Stimulated activated memory B cell treated with anti-CD40 and anti-IgM and Interleukin-4, amounts not matched to agents 10 μg/mL and 1 μg/mL and 100 μg/mL, for 72 hours (primary cell): Measurements from ENCODE around the gene FMNL3.
A peak's percentile ranks its signal among the peaks of the same experiment; 100 is the strongest.
"Not testable (repeated sequence)": the region's sequence is repeated elsewhere in the genome, so short reads cannot be mapped to it uniquely, and the experiment has no call there.

ENCODE experiments used
- ATAC-seq: fragments of 150-1000 bp; cut with Tn5 transposase; 2 replicates; pipeline ENCODE4 v1.10.0; 2021
- H3K27ac Mint-ChIP-seq: one replicate; pipeline ENCODE4 v1.8.0; 2022; ENCODE audit warnings: mild to moderate bottlenecking, mixed read lengths
- H3K27me3 Mint-ChIP-seq: one replicate; pipeline ENCODE4 v1.8.0; 2022; ENCODE audit warnings: mixed read lengths
- H3K36me3 Mint-ChIP-seq: one replicate; pipeline ENCODE4 v1.8.0; 2022; ENCODE audit warnings: mixed read lengths
- H3K4me1 Mint-ChIP-seq: one replicate; pipeline ENCODE4 v1.8.0; 2022; ENCODE audit warnings: mixed read lengths
- H3K4me3 Mint-ChIP-seq: one replicate; pipeline ENCODE4 v1.8.0; 2022; ENCODE audit warnings: mild to moderate bottlenecking, moderate library complexity, mixed read lengths
- H3K9me3 Mint-ChIP-seq: one replicate; pipeline ENCODE4 v1.8.0; 2022; ENCODE audit warnings: mixed read lengths

The FMNL3 gene, protein sequence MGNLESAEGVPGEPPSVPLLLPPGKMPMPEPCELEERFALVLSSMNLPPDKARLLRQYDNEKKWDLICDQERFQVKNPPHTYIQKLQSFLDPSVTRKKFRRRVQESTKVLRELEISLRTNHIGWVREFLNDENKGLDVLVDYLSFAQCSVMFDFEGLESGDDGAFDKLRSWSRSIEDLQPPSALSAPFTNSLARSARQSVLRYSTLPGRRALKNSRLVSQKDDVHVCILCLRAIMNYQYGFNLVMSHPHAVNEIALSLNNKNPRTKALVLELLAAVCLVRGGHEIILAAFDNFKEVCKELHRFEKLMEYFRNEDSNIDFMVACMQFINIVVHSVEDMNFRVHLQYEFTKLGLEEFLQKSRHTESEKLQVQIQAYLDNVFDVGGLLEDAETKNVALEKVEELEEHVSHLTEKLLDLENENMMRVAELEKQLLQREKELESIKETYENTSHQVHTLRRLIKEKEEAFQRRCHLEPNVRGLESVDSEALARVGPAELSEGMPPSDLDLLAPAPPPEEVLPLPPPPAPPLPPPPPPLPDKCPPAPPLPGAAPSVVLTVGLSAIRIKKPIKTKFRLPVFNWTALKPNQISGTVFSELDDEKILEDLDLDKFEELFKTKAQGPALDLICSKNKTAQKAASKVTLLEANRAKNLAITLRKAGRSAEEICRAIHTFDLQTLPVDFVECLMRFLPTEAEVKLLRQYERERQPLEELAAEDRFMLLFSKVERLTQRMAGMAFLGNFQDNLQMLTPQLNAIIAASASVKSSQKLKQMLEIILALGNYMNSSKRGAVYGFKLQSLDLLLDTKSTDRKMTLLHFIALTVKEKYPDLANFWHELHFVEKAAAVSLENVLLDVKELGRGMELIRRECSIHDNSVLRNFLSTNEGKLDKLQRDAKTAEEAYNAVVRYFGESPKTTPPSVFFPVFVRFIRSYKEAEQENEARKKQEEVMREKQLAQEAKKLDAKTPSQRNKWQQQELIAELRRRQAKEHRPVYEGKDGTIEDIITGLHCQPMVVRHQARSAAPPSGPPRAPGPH

GRCh38 chr12:49707128-49707811 lies at the start of gene FMNL3:
TSS of gene FMNL3 (minus strand) at chr12:49707405. CDS start at chr12:49707180, 225 bp downstream.
- Mint-ChIP-seq H3K4me1 (peaks cover 51% of the 10 kb centered on the region), H3K27ac (peak within 1 kb of the TSS; percentile 89), H3K4me3 (peak within 1 kb of the TSS; percentile 99), H3K27me3 (no peaks in the 10 kb centered on the region), H3K36me3 (no peaks in the 10 kb centered on the region), H3K9me3 (no peaks in the 10 kb centered on the region)
- peak; percentile 96 for ATAC-seq

GRCh38 chr12:49750996-49751393 lies 43.8 kb upstream of the FMNL3 start:
- peaks cover 85% of the 10 kb centered on the region for H3K4me1 Mint-ChIP-seq
- peak overlapping the region; percentile 76 for H3K27ac Mint-ChIP-seq
- ATAC-seq, result no peak
- no peaks in the 10 kb centered on the region for H3K27me3 Mint-ChIP-seq
- H3K36me3 Mint-ChIP-seq, result peaks cover 48% of the 10 kb centered on the region
- H3K9me3 Mint-ChIP-seq, result no peaks in the 10 kb centered on the region
- peak overlapping the region; percentile 11 for H3K4me3 Mint-ChIP-seq

DNA sequence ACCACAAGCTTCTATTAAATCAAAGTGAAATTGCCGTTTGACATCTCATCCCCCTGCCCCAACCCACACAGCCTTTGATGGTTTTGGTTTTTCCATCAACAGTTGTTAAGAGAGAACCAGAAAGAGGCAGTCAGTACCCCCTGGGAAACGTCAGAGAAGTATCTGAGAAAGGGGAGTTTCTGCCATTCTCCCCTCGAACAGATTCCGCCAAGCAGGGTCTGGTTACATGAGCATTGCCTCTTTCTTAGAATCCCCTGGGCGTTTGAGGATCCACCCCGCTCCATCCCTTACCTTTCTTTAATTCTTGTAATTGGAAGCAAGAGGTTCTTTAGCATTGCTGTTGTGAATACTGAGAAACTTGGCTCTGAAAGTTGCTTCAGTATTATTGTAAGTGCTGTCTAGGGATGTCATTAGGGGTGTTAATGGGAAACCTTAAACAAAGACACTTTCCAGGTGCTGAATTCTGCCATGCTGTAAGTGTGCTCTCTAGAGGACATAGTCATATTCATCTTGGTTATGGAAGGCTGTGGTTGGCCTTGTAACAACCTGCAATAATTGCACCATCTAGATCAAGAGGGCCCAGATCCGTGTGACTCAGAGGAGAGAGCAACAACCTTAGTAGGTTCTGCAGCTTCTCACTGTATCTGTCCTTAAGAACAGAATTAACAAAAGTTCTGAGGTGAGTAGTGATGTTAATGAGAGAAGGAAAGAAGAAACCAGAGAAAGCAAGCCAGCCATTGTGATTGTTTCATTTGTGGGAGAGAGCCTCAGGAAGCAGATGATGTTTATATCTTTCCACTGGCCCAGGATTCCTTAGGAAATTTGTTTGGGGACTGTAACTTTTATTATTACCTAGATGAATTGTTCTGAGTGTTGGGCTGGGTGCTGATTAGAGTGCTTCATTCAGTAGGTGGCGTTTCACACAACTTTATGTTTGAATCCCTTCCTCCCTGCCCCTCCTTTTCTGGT lies 43.1 kb upstream of the FMNL3 start:
- Mint-ChIP-seq H3K4me1 (peaks cover 82% of the 10 kb centered on the region), H3K36me3 (peaks cover 41% of the 10 kb centered on the region), H3K27me3 (no peaks in the 10 kb centered on the region), H3K4me3 (peak overlapping the region; percentile 65), H3K27ac (peak overlapping the region; percentile 76), H3K9me3 (no peaks in the 10 kb centered on the region)
- peak; percentile 78 for ATAC-seq

- H3K27me3 Mint-ChIP-seq, result no peaks in the 10 kb centered on the region
- H3K36me3 Mint-ChIP-seq, result peaks cover 42% of the 10 kb centered on the region
- H3K27ac Mint-ChIP-seq, result peak overlapping the region; percentile 76
- ATAC-seq, result no peak
- H3K9me3 Mint-ChIP-seq, result no peaks in the 10 kb centered on the region
- peaks cover 81% of the 10 kb centered on the region for H3K4me1 Mint-ChIP-seq
- no peak overlapping the region for H3K4me3 Mint-ChIP-seq
Observed at GRCh38 chr12:49748800-49749199, 41.6 kb upstream of the FMNL3 start.

DNA sequence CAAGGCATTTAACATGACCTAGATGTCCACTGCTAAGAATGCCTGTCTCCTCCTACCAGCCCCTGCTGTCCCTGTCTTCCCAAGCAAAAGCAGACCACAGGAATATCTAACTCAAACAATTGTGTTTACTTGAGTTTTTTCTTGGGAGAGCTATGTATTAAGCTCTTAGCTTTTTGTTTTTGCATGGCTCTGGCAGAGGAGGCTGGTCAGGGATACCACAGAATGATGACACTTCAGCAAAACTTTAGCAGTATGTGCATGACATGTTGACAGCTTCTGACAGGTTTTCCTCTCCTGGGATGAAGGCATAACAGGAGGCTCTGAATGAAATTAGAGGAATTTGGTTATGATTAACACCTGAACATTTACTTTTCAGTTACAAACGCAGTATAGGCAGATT lies 41.1 kb upstream of the FMNL3 start:
- peaks cover 42% of the 10 kb centered on the region for H3K36me3 Mint-ChIP-seq
- H3K4me3 Mint-ChIP-seq, result no peak overlapping the region
- H3K27ac Mint-ChIP-seq, result no peak overlapping the region
- no peak for ATAC-seq
- peaks cover 81% of the 10 kb centered on the region for H3K4me1 Mint-ChIP-seq
- no peaks in the 10 kb centered on the region for H3K27me3 Mint-ChIP-seq
- no peaks in the 10 kb centered on the region for H3K9me3 Mint-ChIP-seq

DNA sequence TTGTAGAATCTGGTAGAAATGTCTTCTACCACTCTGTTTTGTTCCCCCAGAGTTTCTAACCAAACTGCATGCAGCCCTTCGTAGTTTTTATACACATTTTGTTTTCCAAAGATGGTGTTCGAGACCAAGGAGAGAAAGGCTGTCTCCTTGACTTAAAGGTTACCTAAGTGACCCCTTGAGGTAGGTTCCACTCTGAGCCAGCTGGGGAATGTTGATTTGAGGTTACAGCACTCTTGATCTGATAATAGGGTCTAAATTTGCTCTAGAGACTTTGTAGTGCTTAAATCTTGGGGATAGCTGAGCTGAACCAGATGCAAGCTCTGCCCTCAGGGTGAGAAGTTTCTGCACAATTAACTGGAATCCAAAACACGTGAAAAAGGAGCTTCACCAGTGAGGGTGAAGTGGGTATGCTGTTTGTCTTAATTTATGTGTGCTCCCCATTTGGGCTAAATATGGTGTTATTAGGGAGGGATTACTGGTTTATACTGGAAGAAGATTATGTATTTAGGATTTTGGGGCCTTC lies 37.2 kb upstream of the FMNL3 start:
- peak overlapping the region; percentile 61 for H3K27ac Mint-ChIP-seq
- H3K36me3 Mint-ChIP-seq, result peaks cover 35% of the 10 kb centered on the region
- H3K4me3 Mint-ChIP-seq, result peak overlapping the region; percentile 33
- H3K9me3 Mint-ChIP-seq, result no peaks in the 10 kb centered on the region
- ATAC-seq, result no peak
- peaks cover 68% of the 10 kb centered on the region for H3K4me1 Mint-ChIP-seq
- no peaks in the 10 kb centered on the region for H3K27me3 Mint-ChIP-seq

GRCh38 chr12:49741882-49742620 lies 34.8 kb upstream of the FMNL3 start:
- Mint-ChIP-seq H3K36me3 (peaks cover 30% of the 10 kb centered on the region), H3K27ac (peak overlapping the region; percentile 90), H3K4me3 (peak overlapping the region; percentile 86), H3K9me3 (no peaks in the 10 kb centered on the region), H3K27me3 (no peaks in the 10 kb centered on the region), H3K4me1 (peaks cover 50% of the 10 kb centered on the region)
- peak; percentile 85 for ATAC-seq

DNA sequence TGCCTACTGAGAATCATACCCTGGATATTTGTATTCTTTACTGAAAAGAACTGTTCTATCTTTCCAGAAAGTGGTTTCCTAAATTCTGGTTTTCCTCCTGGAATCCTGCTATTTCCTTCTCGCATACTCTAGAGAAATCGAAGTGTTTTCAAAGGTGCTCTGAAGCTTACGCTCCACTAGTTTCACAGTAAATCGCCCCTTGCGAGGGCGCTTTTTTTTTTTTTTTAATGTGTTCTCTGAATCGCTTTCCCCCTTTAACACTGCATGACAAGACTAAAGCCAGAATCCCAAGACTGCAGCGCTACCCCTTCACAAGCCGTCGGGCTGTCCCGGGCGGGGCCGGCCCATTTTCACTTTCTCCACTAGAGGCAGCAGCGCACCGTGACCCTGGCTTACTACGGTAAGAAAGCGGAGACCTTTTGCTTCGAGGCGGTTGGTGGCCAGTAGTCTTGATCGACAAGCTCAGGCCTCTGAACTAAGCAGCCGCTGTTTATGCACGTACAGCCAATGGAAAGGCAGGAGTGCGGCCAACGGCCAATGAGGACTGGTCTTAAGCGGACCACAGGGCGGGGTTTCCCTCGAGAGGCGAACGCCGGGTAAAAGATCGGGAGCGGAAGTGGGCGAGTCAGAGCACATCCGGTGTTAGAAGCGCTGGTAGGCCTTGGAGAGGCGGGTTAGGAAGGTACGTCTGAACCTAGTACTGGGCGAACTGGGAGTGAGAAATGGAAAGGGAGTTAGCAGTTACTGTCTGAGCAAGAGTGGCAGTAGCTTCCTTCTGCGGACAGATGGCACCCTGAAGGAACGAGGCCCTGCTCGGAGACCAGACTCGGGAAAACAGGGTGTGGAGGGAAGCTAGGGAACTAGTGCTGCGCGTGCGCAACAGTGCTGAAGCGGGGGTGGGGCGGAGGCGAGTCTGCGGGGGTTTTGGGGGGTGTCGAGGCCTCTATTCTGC lies 34.0 kb upstream of the FMNL3 start, which contains the start of gene TMBIM6:
Gene TMBIM6, plus strand, starts transcription at position 628 of the 952 bp plus-strand sequence. CDS start 10,937 bp downstream, outside the sequence.
- no peaks in the 10 kb centered on the region for H3K27me3 Mint-ChIP-seq
- peaks cover 25% of the 10 kb centered on the region for H3K36me3 Mint-ChIP-seq
- ATAC-seq, result peak; percentile 99
- H3K4me3 Mint-ChIP-seq, result peak within 1 kb of the TSS; percentile 86
- H3K4me1 Mint-ChIP-seq, result peaks cover 42% of the 10 kb centered on the region
- H3K9me3 Mint-ChIP-seq, result no peaks in the 10 kb centered on the region
- peak within 1 kb of the TSS; percentile 90 for H3K27ac Mint-ChIP-seq

DNA sequence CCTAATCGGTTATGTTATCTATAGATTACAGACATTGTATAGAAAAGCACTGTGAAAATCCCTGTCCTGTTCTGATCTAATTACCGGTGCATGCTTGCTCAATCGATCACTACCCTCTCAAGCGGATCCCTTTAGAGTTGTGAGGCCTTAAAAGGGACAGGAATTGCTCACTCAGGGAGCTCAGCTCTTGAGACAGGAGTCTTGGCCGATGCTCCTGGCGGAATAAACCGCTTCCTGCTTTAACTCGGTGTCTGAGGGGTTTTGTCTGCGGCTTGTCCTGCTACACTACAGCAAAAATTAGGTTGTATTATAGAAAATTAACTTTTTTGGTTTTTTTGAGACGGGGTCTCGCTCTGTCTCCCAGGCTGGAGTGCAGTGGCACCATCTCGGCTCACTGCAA lies 33.1 kb upstream of the FMNL3 start:
- Mint-ChIP-seq H3K36me3 (peaks cover 28% of the 10 kb centered on the region), H3K27ac (peak overlapping the region; percentile 90), H3K4me1 (peaks cover 38% of the 10 kb centered on the region)
- not testable (repeated sequence) for H3K27me3 Mint-ChIP-seq, H3K9me3 Mint-ChIP-seq, ATAC-seq, H3K4me3 Mint-ChIP-seq

DNA sequence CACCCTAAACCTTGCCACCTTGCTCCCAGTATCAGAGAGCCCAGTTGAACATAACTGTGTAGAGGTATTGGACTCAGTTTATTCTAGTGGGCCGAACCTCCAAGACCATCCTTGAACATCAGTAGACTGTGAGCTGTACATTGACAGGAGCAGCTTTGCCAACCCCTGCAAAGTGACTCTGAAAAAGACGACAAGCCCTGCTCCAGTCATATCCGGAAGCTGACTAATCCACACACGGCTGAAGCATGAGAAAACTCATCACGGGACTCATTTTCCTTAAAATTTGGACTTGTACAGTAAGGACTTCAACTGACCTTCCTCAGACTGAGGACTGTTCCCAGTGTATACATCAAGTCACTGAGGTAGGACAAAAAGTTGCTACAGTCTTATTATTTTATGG lies 31.5 kb upstream of the FMNL3 start:
- H3K36me3 Mint-ChIP-seq, result peaks cover 26% of the 10 kb centered on the region
- H3K27ac Mint-ChIP-seq, H3K4me3 Mint-ChIP-seq, H3K9me3 Mint-ChIP-seq, H3K27me3 Mint-ChIP-seq, ATAC-seq: not testable (repeated sequence)
- H3K4me1 Mint-ChIP-seq, result peaks cover 23% of the 10 kb centered on the region

DNA sequence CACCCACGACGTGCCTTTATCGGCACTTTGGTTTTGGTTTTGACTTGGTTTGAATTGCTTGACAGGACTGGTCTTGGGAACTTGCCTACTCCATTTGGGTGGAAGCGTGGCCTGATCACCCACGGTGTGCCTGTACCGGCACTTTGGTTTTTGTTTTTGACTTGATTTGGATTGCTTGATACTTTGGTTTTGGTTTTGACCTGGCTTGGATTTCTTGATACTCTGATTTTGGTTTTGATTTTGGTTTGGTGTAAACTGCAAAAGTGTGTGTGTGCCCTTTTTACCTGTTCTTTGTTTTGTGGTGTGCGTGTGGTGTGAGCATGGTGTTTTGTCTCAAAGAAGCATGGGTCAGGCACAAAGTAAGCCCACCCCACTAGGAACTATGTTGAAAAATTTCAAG lies 27.7 kb upstream of the FMNL3 start:
- not testable (repeated sequence) for H3K4me1 Mint-ChIP-seq, H3K9me3 Mint-ChIP-seq, H3K4me3 Mint-ChIP-seq, ATAC-seq, H3K27me3 Mint-ChIP-seq, H3K36me3 Mint-ChIP-seq, H3K27ac Mint-ChIP-seq

- Mint-ChIP-seq H3K9me3 (peaks cover 7% of the 10 kb centered on the region), H3K27ac (no peak overlapping the region), H3K4me1 (no peaks in the 10 kb centered on the region), H3K36me3 (peaks cover 9% of the 10 kb centered on the region), H3K27me3 (peaks cover 8% of the 10 kb centered on the region), H3K4me3 (no peak overlapping the region)
- ATAC-seq, result no peak
Observed at GRCh38 chr12:49733219-49734017, 26.2 kb upstream of the FMNL3 start.
